ENCODE measurements around the gene ABCA13. TPM values are rescaled to one million over a fixed set of nuclear protein-coding genes. Genes with fewer than 3 reads are reported as not detected.

Gene ABCA13
- total RNA-seq, 1 donor from 2014 or later = 0.34 TPM

DNA sequence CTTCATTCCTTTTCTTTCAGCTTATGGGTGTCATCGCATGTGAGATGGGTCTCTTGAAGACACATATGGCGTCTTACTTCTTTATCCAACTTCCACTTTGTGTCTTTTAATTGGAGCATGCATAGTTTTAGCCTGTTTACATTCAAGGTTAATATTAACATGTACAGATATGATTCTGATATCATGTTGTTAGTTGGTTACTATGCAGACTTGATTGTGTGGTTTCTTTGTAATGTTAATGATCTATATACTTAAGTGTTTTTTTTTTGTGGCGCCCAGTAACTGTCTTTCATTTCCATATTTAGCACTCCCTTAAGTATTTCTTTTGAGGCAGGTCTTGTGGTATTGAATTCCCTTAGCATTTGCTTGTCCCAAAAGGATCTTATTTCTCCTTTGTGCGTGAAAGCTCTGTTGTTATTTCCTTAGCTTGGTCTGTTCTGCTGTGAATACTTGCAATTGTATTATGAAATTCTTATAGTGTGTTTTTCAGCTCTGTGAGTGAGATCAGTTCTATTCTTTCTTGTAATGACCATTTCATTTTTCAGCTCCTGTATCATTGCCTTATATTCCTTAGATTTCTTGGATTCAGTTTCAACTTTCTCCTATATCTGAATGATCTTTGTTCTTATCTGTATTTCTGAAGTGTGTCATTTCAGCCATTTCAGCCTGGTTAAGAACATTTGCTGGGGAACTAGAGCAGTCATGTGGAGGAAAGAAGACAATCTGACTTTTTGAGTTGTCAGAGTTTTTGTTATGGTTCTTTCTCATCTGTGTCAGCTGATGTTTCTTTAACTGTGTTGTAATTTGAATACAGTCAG is 88.4 kb downstream of the ABCA13 start:
- H3K9me3 Mint-ChIP-seq (ENCODE audit: unreplicated experiment) = no peaks in the 10 kb centered on the region
- H4K20me1 ChIP-seq (ENCODE audit: insufficient read depth, low read length) = no peaks in the 10 kb centered on the region
- H3K4me3 Mint-ChIP-seq (ENCODE audit: unreplicated experiment) = no peak overlapping the region
- FAIRE-seq = no peak
- TF ChIP-seq EZH2 (IDR thresholded peaks at IDR 0.05; ENCODE audit: insufficient read depth, low read length) = no peak
- TF ChIP-seq, protein P1, sequence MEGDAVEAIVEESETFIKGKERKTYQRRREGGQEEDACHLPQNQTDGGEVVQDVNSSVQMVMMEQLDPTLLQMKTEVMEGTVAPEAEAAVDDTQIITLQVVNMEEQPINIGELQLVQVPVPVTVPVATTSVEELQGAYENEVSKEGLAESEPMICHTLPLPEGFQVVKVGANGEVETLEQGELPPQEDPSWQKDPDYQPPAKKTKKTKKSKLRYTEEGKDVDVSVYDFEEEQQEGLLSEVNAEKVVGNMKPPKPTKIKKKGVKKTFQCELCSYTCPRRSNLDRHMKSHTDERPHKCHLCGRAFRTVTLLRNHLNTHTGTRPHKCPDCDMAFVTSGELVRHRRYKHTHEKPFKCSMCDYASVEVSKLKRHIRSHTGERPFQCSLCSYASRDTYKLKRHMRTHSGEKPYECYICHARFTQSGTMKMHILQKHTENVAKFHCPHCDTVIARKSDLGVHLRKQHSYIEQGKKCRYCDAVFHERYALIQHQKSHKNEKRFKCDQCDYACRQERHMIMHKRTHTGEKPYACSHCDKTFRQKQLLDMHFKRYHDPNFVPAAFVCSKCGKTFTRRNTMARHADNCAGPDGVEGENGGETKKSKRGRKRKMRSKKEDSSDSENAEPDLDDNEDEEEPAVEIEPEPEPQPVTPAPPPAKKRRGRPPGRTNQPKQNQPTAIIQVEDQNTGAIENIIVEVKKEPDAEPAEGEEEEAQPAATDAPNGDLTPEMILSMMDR (IDR thresholded peaks at IDR 0.05; ENCODE audit: insufficient read depth, low read depth, low read length) = no peak
- no peak overlapping the region for H3K9ac ChIP-seq (ENCODE audit: low read length)
- no peak overlapping the region for H3K4me3 ChIP-seq (ENCODE audit: insufficient read depth, low read depth, low read length)
- no peaks in the 10 kb centered on the region for H3K27me3 ChIP-seq (ENCODE audit: insufficient read depth, low read length)
- H3K27ac ChIP-seq (ENCODE audit: low read depth, low read length) = no peak overlapping the region
- no peaks in the 10 kb centered on the region for H3K27me3 Mint-ChIP-seq (ENCODE audit: low read depth, unreplicated experiment)
- H3K4me1 ChIP-seq (ENCODE audit: insufficient read depth, low read length) = peaks cover 5% of the 10 kb centered on the region
- DNase-seq (ENCODE audit: low read depth) = no peak
- no peak overlapping the region for H2AFZ ChIP-seq (ENCODE audit: low read depth, low read length)
- H3K36me3 Mint-ChIP-seq (ENCODE audit: low read depth, unreplicated experiment) = no peaks in the 10 kb centered on the region
- H3K79me2 ChIP-seq (ENCODE audit: insufficient read depth, low read length) = no peaks in the 10 kb centered on the region
- H3K9me3 ChIP-seq (ENCODE audit: insufficient read depth, low read depth, low read length) = no peaks in the 10 kb centered on the region
- H3K4me2 ChIP-seq (ENCODE audit: low read length) = no peak overlapping the region
- no peaks in the 10 kb centered on the region for H3K36me3 ChIP-seq (ENCODE audit: insufficient read depth, low read length)
- peaks cover 22% of the 10 kb centered on the region for H3K4me1 Mint-ChIP-seq (ENCODE audit: low read depth, unreplicated experiment)
- H3K27ac Mint-ChIP-seq (ENCODE audit: unreplicated experiment) = no peak overlapping the region

DNA sequence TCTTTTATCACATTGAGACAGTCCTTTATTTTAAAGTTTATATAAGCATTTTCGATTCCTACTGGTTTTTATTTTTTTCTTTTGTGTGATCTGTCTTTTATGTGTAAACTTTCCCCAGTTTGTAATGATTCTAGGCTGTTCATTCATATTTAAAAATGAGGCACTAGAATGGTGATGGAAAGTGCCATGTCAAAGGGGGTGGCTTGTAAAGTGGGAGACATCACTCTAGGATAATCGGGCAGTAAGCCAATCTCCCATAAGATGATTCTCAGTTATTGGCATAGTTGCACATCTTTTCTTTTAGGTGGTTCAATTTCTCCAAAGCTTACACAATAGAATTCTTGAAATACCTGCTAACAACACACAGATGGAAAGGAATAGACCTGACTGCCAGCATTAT is 90.4 kb downstream of the ABCA13 start:
- no peak for DNase-seq (ENCODE audit: low read depth)
- H3K4me1 Mint-ChIP-seq (ENCODE audit: low read depth, unreplicated experiment) = peaks cover 17% of the 10 kb centered on the region
- H3K27me3 ChIP-seq (ENCODE audit: insufficient read depth, low read length) = no peaks in the 10 kb centered on the region
- H3K36me3 Mint-ChIP-seq (ENCODE audit: low read depth, unreplicated experiment) = no peaks in the 10 kb centered on the region
- H3K36me3 ChIP-seq (ENCODE audit: insufficient read depth, low read length) = no peaks in the 10 kb centered on the region
- no peak for FAIRE-seq
- no peak overlapping the region for H3K27ac ChIP-seq (ENCODE audit: low read depth, low read length)
- no peak overlapping the region for H3K4me3 ChIP-seq (ENCODE audit: insufficient read depth, low read depth, low read length)
- no peak overlapping the region for H3K4me3 Mint-ChIP-seq (ENCODE audit: unreplicated experiment)
- no peak overlapping the region for H3K9ac ChIP-seq (ENCODE audit: low read length)
- H3K4me2 ChIP-seq (ENCODE audit: low read length) = no peak overlapping the region
- no peaks in the 10 kb centered on the region for H3K4me1 ChIP-seq (ENCODE audit: insufficient read depth, low read length)
- H2AFZ ChIP-seq (ENCODE audit: low read depth, low read length) = no peak overlapping the region
- H3K27ac Mint-ChIP-seq (ENCODE audit: unreplicated experiment) = no peak overlapping the region
- no peaks in the 10 kb centered on the region for H3K79me2 ChIP-seq (ENCODE audit: insufficient read depth, low read length)
- no peaks in the 10 kb centered on the region for H3K9me3 ChIP-seq (ENCODE audit: insufficient read depth, low read depth, low read length)
- TF ChIP-seq, protein P1 (IDR thresholded peaks at IDR 0.05; ENCODE audit: insufficient read depth, low read depth, low read length) = no peak
- no peak for TF ChIP-seq EZH2 (IDR thresholded peaks at IDR 0.05; ENCODE audit: insufficient read depth, low read length)
- no peaks in the 10 kb centered on the region for H4K20me1 ChIP-seq (ENCODE audit: insufficient read depth, low read length)
- H3K9me3 Mint-ChIP-seq (ENCODE audit: unreplicated experiment) = no peaks in the 10 kb centered on the region
- H3K27me3 Mint-ChIP-seq (ENCODE audit: low read depth, unreplicated experiment) = no peaks in the 10 kb centered on the region
